Keratinocyte (primary cell): ENCODE measurements around the gene WDR11. TPM values are rescaled to one million over a fixed set of nuclear protein-coding genes. Genes with fewer than 3 reads are reported as not detected.

Source experiments
- DNase-seq: peaks from one replicate; pipeline ENCODE4 v3.0.0-alpha.2; 2011; ENCODE audit warnings: low read depth, missing footprints, low spot score
- FAIRE-seq: peaks from 2 replicates; lab custom pipeline; 2011; peaks lifted over from hg19 to GRCh38; lab: Jason Lieb, UNC
- H2AFZ ChIP-seq: 2 replicates; pipeline ENCODE4 v1.6.0; 2012; ENCODE audit warnings: low read length, control low read depth, inconsistent platforms; ENCODE audit not compliant: control insufficient read depth
- H3K27ac ChIP-seq: 2 replicates; pipeline ENCODE4 v1.5.1; 2011; ENCODE audit warnings: low read length; ENCODE audit not compliant: control insufficient read depth, insufficient read depth
- H3K27me3 ChIP-seq: 3 replicates; pipeline ENCODE4 v1.6.0; 2011; ENCODE audit warnings: low read length; ENCODE audit not compliant: control insufficient read depth, insufficient read depth; ENCODE audit errors: extremely low read depth
- H3K36me3 ChIP-seq, 2 experiments: 2 replicates in 1 of 2; 3 replicates in 1 of 2; pipeline ENCODE4 v1.5.1; 2011; ENCODE audit warnings: low read length in 2 of 2, mild to moderate bottlenecking in 1 of 2; ENCODE audit not compliant: control insufficient read depth in 2 of 2, insufficient read depth in 2 of 2; ENCODE audit errors: extremely low read depth in 1 of 2
- H3K4me1 ChIP-seq: 3 replicates; pipeline ENCODE4 v1.5.1; 2011; ENCODE audit warnings: low read length; ENCODE audit not compliant: control insufficient read depth, insufficient read depth; ENCODE audit errors: extremely low read depth
- H3K4me2 ChIP-seq: 3 replicates; pipeline ENCODE4 v1.6.0; 2011; ENCODE audit warnings: low read depth, low read length; ENCODE audit not compliant: control insufficient read depth, insufficient read depth; ENCODE audit errors: extremely low read depth
- H3K4me3 ChIP-seq, 3 experiments: fragments of 200-600 bp in 1 of 3; sonication (generic) in 1 of 3; 2 replicates in 2 of 3; 3 replicates in 1 of 3; pipeline ENCODE4 v1.5.1; 2011 to 2016; ENCODE audit warnings: low read length in 3 of 3, mild to moderate bottlenecking in 3 of 3, control low read depth in 2 of 3, inconsistent platforms in 1 of 3, low read depth in 1 of 3, mixed read lengths in 1 of 3, mixed run types in 1 of 3, moderate library complexity in 1 of 3; ENCODE audit not compliant: control insufficient read depth in 2 of 3, insufficient read depth in 2 of 3; ENCODE audit errors: extremely low read depth in 1 of 3
- H3K79me2 ChIP-seq: 2 replicates; pipeline ENCODE4 v1.6.0; 2012; ENCODE audit warnings: low read length; ENCODE audit not compliant: control insufficient read depth, insufficient read depth
- H3K9ac ChIP-seq: 3 replicates; pipeline ENCODE4 v1.6.0; 2011; ENCODE audit warnings: low read length; ENCODE audit not compliant: control insufficient read depth, insufficient read depth; ENCODE audit errors: extremely low read depth
- H3K9me1 ChIP-seq: 3 replicates; pipeline ENCODE4 v1.6.0; 2011; ENCODE audit warnings: low read length; ENCODE audit not compliant: control insufficient read depth, insufficient read depth; ENCODE audit errors: extremely low read depth
- H3K9me3 ChIP-seq: 2 replicates; pipeline ENCODE4 v1.5.1; 2012; ENCODE audit warnings: low read depth, low read length; ENCODE audit not compliant: control insufficient read depth
- H4K20me1 ChIP-seq: 3 replicates; pipeline ENCODE4 v1.6.0; 2011; ENCODE audit warnings: low read length; ENCODE audit not compliant: control insufficient read depth, insufficient read depth; ENCODE audit errors: extremely low read depth
- EZH2 ChIP-seq: IDR thresholded peaks from one replicate; pipeline ENCODE4 v1.6.1; 2012; ENCODE audit warnings: inconsistent platforms, mild to moderate bottlenecking, low read length, moderate library complexity
- dilution Hi-C: fragments of 300-500 bp; cut with MboI; formaldehyde crosslinking; loops from one replicate; pipeline ENCODE4 v1.7.0; 2020; ENCODE audit warnings: low sequenced_read_pairs; ENCODE audit not compliant: extremely low pct_ligation_motif_present
- polyA plus RNA-seq, 5 experiments: library from polyadenylated mRNA; depleted of rRNA in 3 of 5; stranded (reverse) in 3 of 5; stranded (forward) in 1 of 5; unstranded in 1 of 5; fragments of >200 nt; gene quantifications; 1 replicate in 1 of 5; 2 replicates in 3 of 5; 3 replicates in 1 of 5; pipeline versions ENCODE4 v1.2.1 to v1.2.3, GENCODE V29; 2011 to 2012; ENCODE audit warnings: missing spikeins in 2 of 5, low read depth in 1 of 5, low replicate concordance in 1 of 5
- TF ChIP-seq, protein P1 (sequence below), 3 experiments: IDR thresholded peaks in 1 of 3; conservative IDR thresholded peaks in 1 of 3; optimal IDR thresholded peaks in 1 of 3; 2 replicates in 2 of 3; 3 replicates in 1 of 3; pipeline versions ENCODE3 to v1.5.1; 2011; ENCODE audit warnings: low read length in 3 of 3, mild to moderate bottlenecking in 3 of 3, moderate library complexity in 2 of 3, control low read depth in 1 of 3, inconsistent platforms in 1 of 3; ENCODE audit not compliant: insufficient read depth in 2 of 3; ENCODE audit errors: extremely low read depth in 1 of 3

WDR11 gene
- polyA plus RNA-seq, 1 donor (not counting 4 experiments of a cell fraction or from before 2014, with no cell fraction given), result 79.2 TPM

- FAIRE-seq, result peak; percentile 87
- H3K27ac ChIP-seq, result no peak overlapping the region
- no peaks in the 10 kb centered on the region for H3K36me3 ChIP-seq
- H3K27me3 ChIP-seq, result no peaks in the 10 kb centered on the region
- H3K9ac ChIP-seq, result peak overlapping the region; percentile 7
- no peaks in the 10 kb centered on the region for H3K9me3 ChIP-seq
- H3K9me1 ChIP-seq, result no peaks in the 10 kb centered on the region
- dilution Hi-C loops, result no loop called here
- H2AFZ ChIP-seq, result peak overlapping the region; percentile 95
- H3K79me2 ChIP-seq, result no peaks in the 10 kb centered on the region
- H4K20me1 ChIP-seq, result no peaks in the 10 kb centered on the region
- peak overlapping the region; percentile 59 for H3K4me2 ChIP-seq
- H3K4me3 ChIP-seq, result no peak overlapping the region
- DNase-seq, result no peak
- H3K4me1 ChIP-seq, result peaks cover 23% of the 10 kb centered on the region
- no peak for TF ChIP-seq EZH2
- TF ChIP-seq, protein P1, sequence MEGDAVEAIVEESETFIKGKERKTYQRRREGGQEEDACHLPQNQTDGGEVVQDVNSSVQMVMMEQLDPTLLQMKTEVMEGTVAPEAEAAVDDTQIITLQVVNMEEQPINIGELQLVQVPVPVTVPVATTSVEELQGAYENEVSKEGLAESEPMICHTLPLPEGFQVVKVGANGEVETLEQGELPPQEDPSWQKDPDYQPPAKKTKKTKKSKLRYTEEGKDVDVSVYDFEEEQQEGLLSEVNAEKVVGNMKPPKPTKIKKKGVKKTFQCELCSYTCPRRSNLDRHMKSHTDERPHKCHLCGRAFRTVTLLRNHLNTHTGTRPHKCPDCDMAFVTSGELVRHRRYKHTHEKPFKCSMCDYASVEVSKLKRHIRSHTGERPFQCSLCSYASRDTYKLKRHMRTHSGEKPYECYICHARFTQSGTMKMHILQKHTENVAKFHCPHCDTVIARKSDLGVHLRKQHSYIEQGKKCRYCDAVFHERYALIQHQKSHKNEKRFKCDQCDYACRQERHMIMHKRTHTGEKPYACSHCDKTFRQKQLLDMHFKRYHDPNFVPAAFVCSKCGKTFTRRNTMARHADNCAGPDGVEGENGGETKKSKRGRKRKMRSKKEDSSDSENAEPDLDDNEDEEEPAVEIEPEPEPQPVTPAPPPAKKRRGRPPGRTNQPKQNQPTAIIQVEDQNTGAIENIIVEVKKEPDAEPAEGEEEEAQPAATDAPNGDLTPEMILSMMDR (optimal IDR thresholded peaks at IDR 0.05 in 1 of 3, IDR thresholded peaks at IDR 0.05 in 1 of 3, conservative IDR thresholded peaks at IDR 0.05 in 1 of 3; ENCODE audit: extremely low read depth in 1 of 3, insufficient read depth in 2 of 3, low read length in 3 of 3), result peak; percentile 80 to 100 (median 91)
These were observed 91.7 kb downstream of the WDR11 start for GRCh38 chr10:120942806-120943413.

GRCh38 chr10:120943542-120943941, 92.4 kb downstream of the WDR11 start:
- Histone ChIP-seq H3K36me3 (no peaks in the 10 kb centered on the region), H3K4me2 (no peak overlapping the region), H3K27me3 (no peaks in the 10 kb centered on the region), H3K79me2 (no peaks in the 10 kb centered on the region), H3K27ac (no peak overlapping the region), H2AFZ (no peak overlapping the region), H3K4me3 (no peak overlapping the region), H4K20me1 (no peaks in the 10 kb centered on the region), H3K4me1 (peaks cover 23% of the 10 kb centered on the region), H3K9ac (no peak overlapping the region), H3K9me1 (no peaks in the 10 kb centered on the region), H3K9me3 (no peaks in the 10 kb centered on the region)
- TF ChIP-seq, protein P1 (optimal IDR thresholded peaks at IDR 0.05 in 1 of 3, IDR thresholded peaks at IDR 0.05 in 1 of 3, conservative IDR thresholded peaks at IDR 0.05 in 1 of 3; ENCODE audit: extremely low read depth in 1 of 3, insufficient read depth in 2 of 3, low read length in 3 of 3), result no peak
- TF ChIP-seq EZH2, result no peak
- FAIRE-seq, result no peak
- dilution Hi-C loops, result no loop called here
- DNase-seq, result no peak
